HCT116 (cell line): ENCODE results near the gene IL21R. TPM values are rescaled to one million over a fixed set of nuclear protein-coding genes. Genes with fewer than 3 reads are reported as not detected.

ENCODE experiments used
- ATAC-seq: fragments of 200-7000 bp; cut with Tn5 transposase; 2 replicates; pipeline ENCODE4 v1.9.1; 2020; ENCODE audit warnings: mild to moderate bottlenecking, moderate library complexity
- BruUV-seq: library from RNA; stranded (reverse); fragments of 400-500 nt; replicated peaks from 2 replicates; lab custom pipeline; 2021; lab: Mats Ljungman, UMichigan
- CTCF ChIA-PET: fragments of 300-600 bp; sonication (Branson Sonifier 250); formaldehyde crosslinking; loops from one replicate; lab custom pipeline; 2021; ENCODE audit warnings: antibody characterized with exemption; lab: Charles Lee
- POLR2A ChIA-PET: fragments of 300-600, 350-600 bp; sonication (Branson Sonifier 250); formaldehyde crosslinking; loops from one replicate; lab custom pipeline; 2021; ENCODE audit warnings: antibody characterized with exemption; lab: Charles Lee
- RAD21 ChIA-PET, 2 experiments: fragments of 300-600 bp; sonication (Branson Sonifier 250); formaldehyde crosslinking; loops; one replicate each; lab custom pipeline; 2023; ENCODE audit warnings: low total read pairs in 2 of 2; ENCODE audit not compliant: uncharacterized antibody in 2 of 2, unreplicated experiment in 2 of 2, low non-redundant PET in 1 of 2; lab: Charles Lee
- DNase-seq: peaks from one replicate; pipeline ENCODE4 v3.0.0-alpha.2; 2010; ENCODE audit warnings: low read depth, low spot score
- H2AFZ ChIP-seq: fragments of 200-600 bp; shearing (Covaris generic), sonication (generic); 2 replicates; pipeline ENCODE4 v1.6.1; 2017; ENCODE audit warnings: low read depth, mixed run types, mixed read lengths, antibody characterized with exemption, low read length; ENCODE audit not compliant: poor library complexity, severe bottlenecking
- H3K27ac ChIP-seq: 2 replicates; pipeline ENCODE4 v1.5.1; 2012; ENCODE audit warnings: low read depth, low read length
- H3K27me3 ChIP-seq: fragments of 200-600 bp; sonication (generic); 2 replicates; pipeline ENCODE4 v1.6.1; 2016; ENCODE audit warnings: mixed run types, low read length, mixed read lengths; ENCODE audit not compliant: insufficient read depth
- H3K36me3 ChIP-seq, 2 experiments: fragments of 200-500 bp in 1 of 2; fragments of 200-600 bp in 1 of 2; sonication (Bioruptor generic) in 1 of 2; sonication (generic) in 1 of 2; 2 replicates each; pipeline versions ENCODE4 v1.5.1 to v1.6.1; 2014 to 2016; ENCODE audit warnings: low read length in 2 of 2, inconsistent platforms in 1 of 2, mixed read lengths in 1 of 2, mixed run types in 1 of 2; ENCODE audit not compliant: insufficient read depth in 2 of 2, control insufficient read depth in 1 of 2
- H3K4me1 ChIP-seq, 2 experiments: fragments of 200-600 bp in 1 of 2; sonication (generic) in 1 of 2; 2 replicates each; pipeline versions ENCODE4 v1.5.1 to v1.6.1; 2012 to 2017; ENCODE audit warnings: low read length in 2 of 2, inconsistent platforms in 1 of 2, mild to moderate bottlenecking in 1 of 2, mixed read lengths in 1 of 2, mixed run types in 1 of 2, moderate library complexity in 1 of 2; ENCODE audit not compliant: insufficient read depth in 2 of 2, control insufficient read depth in 1 of 2
- H3K4me2 ChIP-seq: fragments of 200-600 bp; sonication (generic); 2 replicates; pipeline ENCODE4 v1.6.1; 2017; ENCODE audit warnings: mixed run types, low read length, mixed read lengths
- H3K4me3 ChIP-seq, 2 experiments: fragments of 200-600 bp in 1 of 2; sonication (generic) in 1 of 2; replicated peaks in 1 of 2; 2 replicates each; pipeline ENCODE4 v1.5.1; 2011 to 2016; ENCODE audit warnings: low read length in 2 of 2, control low read depth in 1 of 2, low read depth in 1 of 2, mild to moderate bottlenecking in 1 of 2, mixed read lengths in 1 of 2, mixed run types in 1 of 2
- H3K79me2 ChIP-seq: fragments of 200-600 bp; sonication (generic); 2 replicates; pipeline ENCODE4 v1.6.1; 2017; ENCODE audit warnings: mild to moderate bottlenecking, mixed run types, low read length, moderate library complexity, mixed read lengths; ENCODE audit not compliant: insufficient read depth
- H3K9ac ChIP-seq: fragments of 200-600 bp; sonication (generic); 2 replicates; pipeline ENCODE4 v1.6.1; 2016; ENCODE audit warnings: low read length, mixed read lengths
- H3K9me2 ChIP-seq: fragments of 200-600 bp; sonication (generic), shearing (Covaris generic); 2 replicates; pipeline ENCODE4 v1.6.1; 2017; ENCODE audit warnings: mixed run types, mild to moderate bottlenecking, moderate library complexity; ENCODE audit not compliant: insufficient read depth
- H3K9me3 ChIP-seq, 2 experiments: fragments of 200-500 bp in 1 of 2; fragments of 200-600 bp in 1 of 2; sonication (Bioruptor generic) in 1 of 2; sonication (generic) in 1 of 2; 2 replicates each; pipeline ENCODE4 v1.6.1; 2014 to 2017; ENCODE audit warnings: low read length in 2 of 2, mixed read lengths in 2 of 2, inconsistent platforms in 1 of 2, low read depth in 1 of 2, mild to moderate bottlenecking in 1 of 2, mixed run types in 1 of 2, moderate library complexity in 1 of 2; ENCODE audit not compliant: control insufficient read depth in 1 of 2, insufficient read depth in 1 of 2
- H4K20me1 ChIP-seq: fragments of 200-600 bp; sonication (generic), shearing (Covaris generic); 2 replicates; pipeline ENCODE4 v1.6.1; 2017; ENCODE audit warnings: mixed run types, mild to moderate bottlenecking, moderate library complexity; ENCODE audit not compliant: insufficient read depth
- EZH2phosphoT487 ChIP-seq: fragments of 200-600 bp; IDR thresholded peaks from 2 replicates; pipeline ENCODE4 v1.6.1; 2018; ENCODE audit warnings: antibody characterized with exemption, borderline replicate concordance
- RAD21 ChIP-seq: IDR thresholded peaks from 2 replicates; pipeline ENCODE4 v1.6.1; 2012; ENCODE audit warnings: low read depth, mild to moderate bottlenecking
- SIN3A ChIP-seq: IDR thresholded peaks from 2 replicates; pipeline ENCODE4 v1.6.1; 2012; ENCODE audit warnings: low read depth
- SRF ChIP-seq: IDR thresholded peaks from 2 replicates; pipeline ENCODE4 v1.6.1; 2012; ENCODE audit warnings: low read depth
- TCF7L2 ChIP-seq: IDR thresholded peaks from 2 replicates; pipeline ENCODE4 v1.7.0; 2011; ENCODE audit warnings: borderline replicate concordance, inconsistent platforms; ENCODE audit not compliant: insufficient read depth, insufficient read length; ENCODE audit errors: extremely low read depth
- YY1 ChIP-seq: IDR thresholded peaks from 2 replicates; pipeline ENCODE4 v1.6.1; 2011; ENCODE audit warnings: low read length, low read depth, moderate library complexity, mild to moderate bottlenecking; ENCODE audit not compliant: insufficient replicate concordance; ENCODE audit errors: extremely low read depth
- intact Hi-C: fragments of 100-400 bp; cut with micrococcal nuclease; formaldehyde crosslinking; loops from 2 replicates; pipeline ENCODE4 v1.10.0; 2022
- total RNA-seq: library from RNA; stranded (reverse); gene quantifications from one replicate; pipeline ENCODE4 v1.2.1, GENCODE V29; 2021; ENCODE audit not compliant: unreplicated experiment
- TF ChIP-seq, protein P1 (sequence below): IDR thresholded peaks from 2 replicates; pipeline ENCODE4 v1.6.1; 2012
- TF ChIP-seq, protein P2 (sequence below), 3 experiments: fragments of 200-600 bp in 1 of 3; sonication (generic) in 1 of 3; IDR thresholded peaks in 2 of 3; conservative IDR thresholded peaks in 1 of 3; 2 replicates each; pipeline ENCODE4 v1.5.1; 2012 to 2017; ENCODE audit warnings: low read depth in 2 of 3, low read length in 2 of 3, antibody characterized with exemption in 1 of 3, borderline replicate concordance in 1 of 3, control low read depth in 1 of 3, mild to moderate bottlenecking in 1 of 3, mixed read lengths in 1 of 3, mixed run types in 1 of 3, moderate library complexity in 1 of 3; ENCODE audit not compliant: insufficient read depth in 1 of 3
- TF ChIP-seq, protein P3 (sequence below): IDR thresholded peaks from 2 replicates; pipeline ENCODE4 v1.6.1; 2011; ENCODE audit warnings: mild to moderate bottlenecking, low read length, moderate library complexity; ENCODE audit not compliant: insufficient replicate concordance; ENCODE audit errors: extremely low read depth
- TF ChIP-seq, protein P4 (sequence below): IDR thresholded peaks from 2 replicates; pipeline ENCODE4 v1.6.1; 2012; ENCODE audit warnings: low read depth
- TF ChIP-seq, protein P5 (sequence below): IDR thresholded peaks from 2 replicates; pipeline ENCODE4 v1.6.1; 2012

The IL21R gene
- total RNA-seq, 1 experiment from 2014 or later, result 1.2 TPM

DNA sequence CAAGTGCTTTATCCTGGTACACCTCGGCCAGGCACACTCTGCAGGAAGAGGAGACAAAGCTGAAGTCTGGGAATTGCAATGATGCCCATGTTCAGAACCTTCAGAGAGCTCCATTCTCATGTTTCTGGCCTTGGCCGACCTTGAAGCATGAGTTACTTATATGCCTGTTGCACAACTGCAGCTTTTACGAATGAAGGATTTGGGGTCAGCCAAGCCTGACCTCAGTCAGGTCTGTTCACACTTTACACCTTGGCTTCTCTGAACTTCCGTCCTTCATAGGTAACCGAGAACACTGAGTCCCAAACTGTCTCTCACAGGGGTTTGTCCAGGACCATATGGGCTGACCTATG is 81.1 kb downstream of the IL21R start:
- H3K79me2 ChIP-seq, result no peaks in the 10 kb centered on the region
- POLR2A ChIA-PET, result no interaction called here
- RAD21 ChIA-PET, result no interaction called here
- TF ChIP-seq TCF7L2 (no peak), EZH2phosphoT487 (no peak), RAD21 (no peak), YY1 (no peak), SRF (no peak), SIN3A (no peak)
- TF ChIP-seq, protein P1, sequence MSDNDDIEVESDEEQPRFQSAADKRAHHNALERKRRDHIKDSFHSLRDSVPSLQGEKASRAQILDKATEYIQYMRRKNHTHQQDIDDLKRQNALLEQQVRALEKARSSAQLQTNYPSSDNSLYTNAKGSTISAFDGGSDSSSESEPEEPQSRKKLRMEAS, result no peak
- TF ChIP-seq, protein P2, sequence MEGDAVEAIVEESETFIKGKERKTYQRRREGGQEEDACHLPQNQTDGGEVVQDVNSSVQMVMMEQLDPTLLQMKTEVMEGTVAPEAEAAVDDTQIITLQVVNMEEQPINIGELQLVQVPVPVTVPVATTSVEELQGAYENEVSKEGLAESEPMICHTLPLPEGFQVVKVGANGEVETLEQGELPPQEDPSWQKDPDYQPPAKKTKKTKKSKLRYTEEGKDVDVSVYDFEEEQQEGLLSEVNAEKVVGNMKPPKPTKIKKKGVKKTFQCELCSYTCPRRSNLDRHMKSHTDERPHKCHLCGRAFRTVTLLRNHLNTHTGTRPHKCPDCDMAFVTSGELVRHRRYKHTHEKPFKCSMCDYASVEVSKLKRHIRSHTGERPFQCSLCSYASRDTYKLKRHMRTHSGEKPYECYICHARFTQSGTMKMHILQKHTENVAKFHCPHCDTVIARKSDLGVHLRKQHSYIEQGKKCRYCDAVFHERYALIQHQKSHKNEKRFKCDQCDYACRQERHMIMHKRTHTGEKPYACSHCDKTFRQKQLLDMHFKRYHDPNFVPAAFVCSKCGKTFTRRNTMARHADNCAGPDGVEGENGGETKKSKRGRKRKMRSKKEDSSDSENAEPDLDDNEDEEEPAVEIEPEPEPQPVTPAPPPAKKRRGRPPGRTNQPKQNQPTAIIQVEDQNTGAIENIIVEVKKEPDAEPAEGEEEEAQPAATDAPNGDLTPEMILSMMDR (IDR thresholded peaks at IDR 0.05 in 2 of 3, conservative IDR thresholded peaks at IDR 0.05 in 1 of 3; ENCODE audit: borderline replicate concordance in 1 of 3, insufficient read depth in 1 of 3, low read depth in 2 of 3, low read length in 2 of 3), result no peak
- H3K27ac ChIP-seq, result no peak overlapping the region
- H3K36me3 ChIP-seq, result peaks cover 59 to 69% of the 10 kb centered on the region in 2 experiments
- H3K4me3 ChIP-seq, result no peak overlapping the region
- H4K20me1 ChIP-seq, result no peaks in the 10 kb centered on the region
- H2AFZ ChIP-seq, result no peak overlapping the region
- no peaks in the 10 kb centered on the region for H3K27me3 ChIP-seq
- H3K9ac ChIP-seq, result no peak overlapping the region
- H3K4me1 ChIP-seq, result no peaks in the 10 kb centered on the region
- H3K9me3 ChIP-seq, result no peaks in the 10 kb centered on the region
- intact Hi-C loops, result no loop called here
- ATAC-seq (no peak), DNase-seq (no peak)
- no peak overlapping the region for H3K4me2 ChIP-seq
- H3K9me2 ChIP-seq, result no peaks in the 10 kb centered on the region
- CTCF ChIA-PET, result no interaction called here
- no TSS peak for BruUV-seq

DNA sequence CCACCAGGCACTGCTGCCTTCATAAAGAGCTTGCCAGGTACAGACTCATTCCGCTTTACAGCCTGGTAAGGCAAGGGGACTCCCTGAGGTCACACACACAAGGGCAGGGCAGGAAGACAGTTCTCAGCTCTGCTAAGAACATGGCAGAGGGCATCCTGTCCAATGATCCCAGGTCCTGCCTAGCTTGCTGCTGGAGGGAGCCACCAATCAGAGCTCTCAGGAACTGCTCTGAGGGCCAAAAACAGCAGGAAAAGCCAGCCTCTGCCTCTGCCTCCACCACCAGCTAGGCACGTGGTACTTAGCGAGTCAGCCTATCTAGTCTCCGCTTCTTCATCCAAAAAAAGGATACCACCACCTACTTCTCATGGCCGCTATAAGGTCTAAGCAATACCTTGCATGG is 81.7 kb downstream of the IL21R start:
- ATAC-seq, result no peak
- intact Hi-C loops, result no loop called here
- no peaks in the 10 kb centered on the region for H3K79me2 ChIP-seq
- H3K36me3 ChIP-seq, result peaks cover 59 to 68% of the 10 kb centered on the region in 2 experiments
- ChIA-PET CTCF (no interaction called here), RAD21 (no interaction called here), POLR2A (no interaction called here)
- H3K27ac ChIP-seq, result no peak overlapping the region
- H2AFZ ChIP-seq, result no peak overlapping the region
- no peak overlapping the region for H3K4me2 ChIP-seq
- BruUV-seq, result no TSS peak
- H3K9ac ChIP-seq, result no peak overlapping the region
- no peak overlapping the region for H3K4me3 ChIP-seq
- H3K4me1 ChIP-seq, result no peaks in the 10 kb centered on the region
- no peaks in the 10 kb centered on the region for H3K9me3 ChIP-seq
- no peaks in the 10 kb centered on the region for H4K20me1 ChIP-seq
- DNase-seq, result no peak
- H3K27me3 ChIP-seq, result no peaks in the 10 kb centered on the region
- H3K9me2 ChIP-seq, result no peaks in the 10 kb centered on the region
- TF ChIP-seq, protein P3, sequence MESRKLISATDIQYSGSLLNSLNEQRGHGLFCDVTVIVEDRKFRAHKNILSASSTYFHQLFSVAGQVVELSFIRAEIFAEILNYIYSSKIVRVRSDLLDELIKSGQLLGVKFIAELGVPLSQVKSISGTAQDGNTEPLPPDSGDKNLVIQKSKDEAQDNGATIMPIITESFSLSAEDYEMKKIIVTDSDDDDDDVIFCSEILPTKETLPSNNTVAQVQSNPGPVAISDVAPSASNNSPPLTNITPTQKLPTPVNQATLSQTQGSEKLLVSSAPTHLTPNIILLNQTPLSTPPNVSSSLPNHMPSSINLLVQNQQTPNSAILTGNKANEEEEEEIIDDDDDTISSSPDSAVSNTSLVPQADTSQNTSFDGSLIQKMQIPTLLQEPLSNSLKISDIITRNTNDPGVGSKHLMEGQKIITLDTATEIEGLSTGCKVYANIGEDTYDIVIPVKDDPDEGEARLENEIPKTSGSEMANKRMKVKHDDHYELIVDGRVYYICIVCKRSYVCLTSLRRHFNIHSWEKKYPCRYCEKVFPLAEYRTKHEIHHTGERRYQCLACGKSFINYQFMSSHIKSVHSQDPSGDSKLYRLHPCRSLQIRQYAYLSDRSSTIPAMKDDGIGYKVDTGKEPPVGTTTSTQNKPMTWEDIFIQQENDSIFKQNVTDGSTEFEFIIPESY, result no peak
- TF ChIP-seq, protein P4, sequence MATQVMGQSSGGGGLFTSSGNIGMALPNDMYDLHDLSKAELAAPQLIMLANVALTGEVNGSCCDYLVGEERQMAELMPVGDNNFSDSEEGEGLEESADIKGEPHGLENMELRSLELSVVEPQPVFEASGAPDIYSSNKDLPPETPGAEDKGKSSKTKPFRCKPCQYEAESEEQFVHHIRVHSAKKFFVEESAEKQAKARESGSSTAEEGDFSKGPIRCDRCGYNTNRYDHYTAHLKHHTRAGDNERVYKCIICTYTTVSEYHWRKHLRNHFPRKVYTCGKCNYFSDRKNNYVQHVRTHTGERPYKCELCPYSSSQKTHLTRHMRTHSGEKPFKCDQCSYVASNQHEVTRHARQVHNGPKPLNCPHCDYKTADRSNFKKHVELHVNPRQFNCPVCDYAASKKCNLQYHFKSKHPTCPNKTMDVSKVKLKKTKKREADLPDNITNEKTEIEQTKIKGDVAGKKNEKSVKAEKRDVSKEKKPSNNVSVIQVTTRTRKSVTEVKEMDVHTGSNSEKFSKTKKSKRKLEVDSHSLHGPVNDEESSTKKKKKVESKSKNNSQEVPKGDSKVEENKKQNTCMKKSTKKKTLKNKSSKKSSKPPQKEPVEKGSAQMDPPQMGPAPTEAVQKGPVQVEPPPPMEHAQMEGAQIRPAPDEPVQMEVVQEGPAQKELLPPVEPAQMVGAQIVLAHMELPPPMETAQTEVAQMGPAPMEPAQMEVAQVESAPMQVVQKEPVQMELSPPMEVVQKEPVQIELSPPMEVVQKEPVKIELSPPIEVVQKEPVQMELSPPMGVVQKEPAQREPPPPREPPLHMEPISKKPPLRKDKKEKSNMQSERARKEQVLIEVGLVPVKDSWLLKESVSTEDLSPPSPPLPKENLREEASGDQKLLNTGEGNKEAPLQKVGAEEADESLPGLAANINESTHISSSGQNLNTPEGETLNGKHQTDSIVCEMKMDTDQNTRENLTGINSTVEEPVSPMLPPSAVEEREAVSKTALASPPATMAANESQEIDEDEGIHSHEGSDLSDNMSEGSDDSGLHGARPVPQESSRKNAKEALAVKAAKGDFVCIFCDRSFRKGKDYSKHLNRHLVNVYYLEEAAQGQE, result no peak
- no peak for TF ChIP-seq RAD21
- TF ChIP-seq TCF7L2, result no peak
- TF ChIP-seq, protein P5, sequence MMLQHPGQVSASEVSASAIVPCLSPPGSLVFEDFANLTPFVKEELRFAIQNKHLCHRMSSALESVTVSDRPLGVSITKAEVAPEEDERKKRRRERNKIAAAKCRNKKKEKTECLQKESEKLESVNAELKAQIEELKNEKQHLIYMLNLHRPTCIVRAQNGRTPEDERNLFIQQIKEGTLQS, result no peak
